Neural progenitor cell (in vitro differentiated cells): ENCODE measurements around the gene AP2A1.

Experiments used
- CTCF ChIP-seq: fragments of 200-600 bp; sonication (generic); IDR thresholded peaks from 2 replicates; pipeline ENCODE4 v1.5.1; 2017; ENCODE audit warnings: antibody characterized with exemption, mild to moderate bottlenecking
- EZH2 ChIP-seq: fragments of 200-600 bp; sonication (generic); IDR thresholded peaks from 2 replicates; pipeline ENCODE4 v1.6.1; 2017; ENCODE audit warnings: antibody characterized with exemption, mild to moderate bottlenecking, moderate library complexity

GRCh38 chr19:49767967-49768581 lies 1.3 kb downstream of the AP2A1 start:
- TF ChIP-seq EZH2 (no peak), CTCF (no peak)
